ENCODE data around the gene ENO2. TPM values are rescaled to one million over a fixed set of nuclear protein-coding genes. Genes with fewer than 3 reads are reported as not detected.

ENO2 gene
- total RNA-seq, 4 donors from 2014 or later, result 13.0 to 25.3 (median 19.8) TPM

DNA sequence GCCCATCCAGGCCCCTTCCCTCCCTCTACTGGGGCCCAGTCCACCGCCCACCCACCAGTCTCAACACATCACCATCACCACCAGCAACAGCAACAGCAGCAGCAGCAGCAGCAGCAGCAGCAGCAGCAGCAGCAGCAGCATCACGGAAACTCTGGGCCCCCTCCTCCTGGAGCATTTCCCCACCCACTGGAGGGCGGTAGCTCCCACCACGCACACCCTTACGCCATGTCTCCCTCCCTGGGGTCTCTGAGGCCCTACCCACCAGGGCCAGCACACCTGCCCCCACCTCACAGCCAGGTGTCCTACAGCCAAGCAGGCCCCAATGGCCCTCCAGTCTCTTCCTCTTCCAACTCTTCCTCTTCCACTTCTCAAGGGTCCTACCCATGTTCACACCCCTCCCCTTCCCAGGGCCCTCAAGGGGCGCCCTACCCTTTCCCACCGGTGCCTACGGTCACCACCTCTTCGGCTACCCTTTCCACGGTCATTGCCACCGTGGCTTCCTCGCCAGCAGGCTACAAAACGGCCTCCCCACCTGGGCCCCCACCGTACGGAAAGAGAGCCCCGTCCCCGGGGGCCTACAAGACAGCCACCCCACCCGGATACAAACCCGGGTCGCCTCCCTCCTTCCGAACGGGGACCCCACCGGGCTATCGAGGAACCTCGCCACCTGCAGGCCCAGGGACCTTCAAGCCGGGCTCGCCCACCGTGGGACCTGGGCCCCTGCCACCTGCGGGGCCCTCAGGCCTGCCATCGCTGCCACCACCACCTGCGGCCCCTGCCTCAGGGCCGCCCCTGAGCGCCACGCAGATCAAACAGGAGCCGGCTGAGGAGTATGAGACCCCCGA is 22.5 kb downstream of the ENO2 start:
- peak overlapping the region; percentile 90 to 96 (median 93) for H3K27ac ChIP-seq
- DNase-seq, result no peak
- intact Hi-C loops (cut with DNase I), result no loop called here
- 42 to 47% methylated on average over 25 to 27 of the region's 36 CpGs for WGBS, 2 donors
- H3K9me3 ChIP-seq, result no peaks in the 10 kb centered on the region
- peaks cover 18 to 42% of the 10 kb centered on the region in 2 donors for H3K4me1 ChIP-seq
- TF ChIP-seq, protein P1, sequence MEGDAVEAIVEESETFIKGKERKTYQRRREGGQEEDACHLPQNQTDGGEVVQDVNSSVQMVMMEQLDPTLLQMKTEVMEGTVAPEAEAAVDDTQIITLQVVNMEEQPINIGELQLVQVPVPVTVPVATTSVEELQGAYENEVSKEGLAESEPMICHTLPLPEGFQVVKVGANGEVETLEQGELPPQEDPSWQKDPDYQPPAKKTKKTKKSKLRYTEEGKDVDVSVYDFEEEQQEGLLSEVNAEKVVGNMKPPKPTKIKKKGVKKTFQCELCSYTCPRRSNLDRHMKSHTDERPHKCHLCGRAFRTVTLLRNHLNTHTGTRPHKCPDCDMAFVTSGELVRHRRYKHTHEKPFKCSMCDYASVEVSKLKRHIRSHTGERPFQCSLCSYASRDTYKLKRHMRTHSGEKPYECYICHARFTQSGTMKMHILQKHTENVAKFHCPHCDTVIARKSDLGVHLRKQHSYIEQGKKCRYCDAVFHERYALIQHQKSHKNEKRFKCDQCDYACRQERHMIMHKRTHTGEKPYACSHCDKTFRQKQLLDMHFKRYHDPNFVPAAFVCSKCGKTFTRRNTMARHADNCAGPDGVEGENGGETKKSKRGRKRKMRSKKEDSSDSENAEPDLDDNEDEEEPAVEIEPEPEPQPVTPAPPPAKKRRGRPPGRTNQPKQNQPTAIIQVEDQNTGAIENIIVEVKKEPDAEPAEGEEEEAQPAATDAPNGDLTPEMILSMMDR (IDR thresholded peaks at IDR 0.05), result no peak
- TF ChIP-seq POLR2A (IDR thresholded peaks at IDR 0.05), result peak in 1 of 2 donors; percentile 6
- H3K27me3 ChIP-seq, result no peaks in the 10 kb centered on the region
- H3K36me3 ChIP-seq, result peaks cover 31 to 33% of the 10 kb centered on the region in 2 donors
- peak overlapping the region in 1 of 3 donors; percentile 46 for H3K4me3 ChIP-seq (replicated peaks in 1 of 3)

DNA sequence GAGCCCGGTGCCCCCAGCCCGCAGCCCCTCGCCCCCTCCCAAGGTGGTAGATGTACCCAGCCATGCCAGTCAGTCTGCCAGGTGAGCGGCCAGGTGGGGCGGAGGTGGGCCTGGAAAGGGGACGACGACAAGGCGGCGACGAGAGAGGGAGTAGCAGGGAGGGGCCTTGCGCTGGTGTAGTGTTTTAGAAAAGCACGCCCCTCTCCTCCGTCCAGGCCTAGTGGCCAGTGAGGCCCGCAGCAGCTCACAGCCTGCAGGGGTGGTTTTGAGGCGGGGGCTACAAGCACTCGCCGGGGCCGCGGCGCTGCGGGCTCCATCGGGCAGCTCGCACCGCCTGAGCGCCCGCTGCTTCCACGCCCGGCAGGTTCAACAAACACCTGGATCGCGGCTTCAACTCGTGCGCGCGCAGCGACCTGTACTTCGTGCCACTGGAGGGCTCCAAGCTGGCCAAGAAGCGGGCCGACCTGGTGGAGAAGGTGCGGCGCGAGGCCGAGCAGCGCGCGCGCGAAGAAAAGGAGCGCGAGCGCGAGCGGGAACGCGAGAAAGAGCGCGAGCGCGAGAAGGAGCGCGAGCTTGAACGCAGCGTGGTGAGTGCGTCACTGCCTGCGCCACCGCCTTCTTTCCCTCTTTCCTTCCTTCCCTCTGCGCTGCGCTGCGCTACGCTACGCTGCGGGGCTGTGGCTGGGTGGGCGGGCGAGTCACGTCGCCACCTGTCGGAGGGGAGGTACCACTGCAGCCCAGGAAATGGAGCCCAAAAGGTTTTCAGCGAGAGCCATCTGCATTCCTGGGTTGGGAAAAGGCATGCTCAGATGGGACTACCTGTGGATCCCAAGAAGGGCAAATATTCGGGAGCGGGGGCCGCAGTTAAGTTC is 23.3 kb downstream of the ENO2 start:
- WGBS, 2 donors, result 0 to 2% methylated on average over 30 to 41 of the region's 80 CpGs
- Histone ChIP-seq H3K36me3 (peaks cover 33% of the 10 kb centered on the region in 2 donors), H3K9me3 (no peaks in the 10 kb centered on the region), H3K4me1 (peaks cover 20 to 39% of the 10 kb centered on the region in 2 donors), H3K4me3 (replicated peaks in 1 of 3) (peak overlapping the region in 2 of 3 donors; percentile 16 to 46), H3K27me3 (no peaks in the 10 kb centered on the region), H3K27ac (peak overlapping the region; percentile 90 to 96 (median 93))
- TF ChIP-seq POLR2A (IDR thresholded peaks at IDR 0.05), result peak in 1 of 2 donors; percentile 86
- TF ChIP-seq, protein P1 (IDR thresholded peaks at IDR 0.05), result peak; percentile 89 to 98 (median 94)
- intact Hi-C loops (cut with DNase I), result loop anchor here (2.0 kb wide), 1 partner anchor 69 kb away; no protein-coding TSS in a partner anchor
- peak; percentile 94 for DNase-seq

DNA sequence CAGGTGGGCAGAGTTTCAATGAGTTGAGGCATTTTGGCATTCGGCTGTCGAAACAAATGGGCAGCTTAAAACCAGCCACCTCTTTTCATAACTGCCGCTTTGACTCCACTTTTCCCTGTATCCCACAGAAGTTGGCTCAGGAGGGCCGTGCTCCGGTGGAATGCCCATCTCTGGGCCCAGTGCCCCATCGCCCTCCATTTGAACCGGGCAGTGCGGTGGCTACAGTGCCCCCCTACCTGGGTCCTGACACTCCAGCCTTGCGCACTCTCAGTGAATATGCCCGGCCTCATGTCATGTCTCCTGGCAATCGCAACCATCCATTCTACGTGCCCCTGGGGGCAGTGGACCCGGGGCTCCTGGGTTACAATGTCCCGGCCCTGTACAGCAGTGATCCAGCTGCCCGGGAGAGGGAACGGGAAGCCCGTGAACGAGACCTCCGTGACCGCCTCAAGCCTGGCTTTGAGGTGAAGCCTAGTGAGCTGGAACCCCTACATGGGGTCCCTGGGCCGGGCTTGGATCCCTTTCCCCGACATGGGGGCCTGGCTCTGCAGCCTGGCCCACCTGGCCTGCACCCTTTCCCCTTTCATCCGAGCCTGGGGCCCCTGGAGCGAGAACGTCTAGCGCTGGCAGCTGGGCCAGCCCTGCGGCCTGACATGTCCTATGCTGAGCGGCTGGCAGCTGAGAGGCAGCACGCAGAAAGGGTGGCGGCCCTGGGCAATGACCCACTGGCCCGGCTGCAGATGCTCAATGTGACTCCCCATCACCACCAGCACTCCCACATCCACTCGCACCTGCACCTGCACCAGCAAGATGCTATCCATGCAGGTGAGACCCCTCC is 24.2 kb downstream of the ENO2 start:
- H3K36me3 ChIP-seq, result peaks cover 33% of the 10 kb centered on the region in 2 donors
- H3K27ac ChIP-seq, result peak overlapping the region; percentile 90 to 96 (median 93)
- no peaks in the 10 kb centered on the region for H3K27me3 ChIP-seq
- H3K4me3 ChIP-seq (replicated peaks in 1 of 3), result peak overlapping the region in 1 of 3 donors; percentile 46
- TF ChIP-seq, protein P1 (IDR thresholded peaks at IDR 0.05), result peak in 1 of 6 experiments; percentile 4
- peak in 1 of 2 donors; percentile 5 for TF ChIP-seq POLR2A (IDR thresholded peaks at IDR 0.05)
- H3K9me3 ChIP-seq, result no peaks in the 10 kb centered on the region
- intact Hi-C loops (cut with DNase I), result loop anchor here (2.0 kb wide), 1 partner anchor 70 kb away; no protein-coding TSS in a partner anchor
- no peak for DNase-seq
- peaks cover 27 to 41% of the 10 kb centered on the region in 2 donors for H3K4me1 ChIP-seq
- WGBS, 2 donors, result 76 to 84% methylated on average over 21 to 26 of the region's 32 CpGs

DNA sequence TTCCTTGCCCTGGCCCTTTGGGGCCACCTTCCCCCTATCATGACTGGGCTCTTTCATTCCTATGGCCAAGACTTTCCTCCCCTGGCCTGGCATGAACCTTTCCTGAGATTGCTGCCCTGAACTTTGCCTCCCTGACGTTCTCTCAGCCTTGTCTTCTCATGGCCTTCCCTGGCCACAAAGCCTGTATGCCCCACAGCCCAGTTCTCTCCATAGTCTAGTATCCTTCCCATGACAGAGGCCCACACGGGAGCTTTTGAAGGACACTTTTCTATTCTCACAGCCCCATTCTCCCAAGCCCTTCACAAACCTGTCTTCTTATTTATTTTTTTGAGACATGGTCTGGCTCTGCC is 24.8 kb downstream of the ENO2 start:
- Histone ChIP-seq H3K9me3 (no peaks in the 10 kb centered on the region), H3K4me1 (peaks cover 27 to 35% of the 10 kb centered on the region in 2 donors), H3K27ac (no peak overlapping the region), H3K36me3 (peaks cover 27 to 28% of the 10 kb centered on the region in 2 donors), H3K4me3 (replicated peaks in 1 of 3) (no peak overlapping the region), H3K27me3 (no peaks in the 10 kb centered on the region)
- 79 to 80% methylated on average over 2 of the region's 2 CpGs for WGBS, 2 donors
- no peak for TF ChIP-seq POLR2A (IDR thresholded peaks at IDR 0.05)
- TF ChIP-seq, protein P1 (IDR thresholded peaks at IDR 0.05), result no peak
- intact Hi-C loops (cut with DNase I), result loop anchor here (2.0 kb wide), 1 partner anchor 70 kb away; no protein-coding TSS in a partner anchor
- DNase-seq, result no peak

Measured in thyroid gland (tissue), 4 donors.